ENCODE measurements around the gene PCBP1.

- no peak for TF ChIP-seq CTCF (IDR thresholded peaks at IDR 0.05)
- TF ChIP-seq POLR2AphosphoS5 (IDR thresholded peaks at IDR 0.05), result no peak
- TF ChIP-seq POLR2A (IDR thresholded peaks at IDR 0.05), result no peak
Measured at GRCh38 chr2:70133127-70133452, 45.8 kb downstream of the PCBP1 start.

All from breast epithelium (tissue), 3 donors.